K562 (cell line): ENCODE data around the gene PPP2R5A. TPM values are rescaled to one million over a fixed set of nuclear protein-coding genes. Genes with fewer than 3 reads are reported as not detected.

Experiments used
- ATF1 ChIP-seq, 2 experiments: fragments of 450-650 bp in 1 of 2; IDR thresholded peaks; 2 replicates each; pipeline ENCODE4 v1.6.1; 2016; ENCODE audit warnings: missing compliant biosample characterization in 1 of 2, missing genetic modification characterization in 1 of 2
- ELF1 ChIP-seq: fragments of 200-800 bp; sonication (Bioruptor generic); IDR thresholded peaks from 2 replicates; pipeline ENCODE4 v1.6.1; 2016; ENCODE audit warnings: missing genetic modification characterization, missing compliant biosample characterization
- FOXK1 ChIP-seq: sonication (generic); formaldehyde crosslinking; IDR thresholded peaks from 2 replicates; pipeline ENCODE4 v1.8.0; 2022; ENCODE audit warnings: missing genetic modification reagents, mild to moderate bottlenecking, borderline replicate concordance
- GTF2E2 ChIP-seq: fragments of 200-800 bp; sonication (Bioruptor generic); IDR thresholded peaks from 2 replicates; pipeline ENCODE4 v1.6.1; 2016; ENCODE audit warnings: missing genetic modification characterization, missing compliant biosample characterization
- JUN ChIP-seq, 2 experiments: sonication (generic) in 1 of 2; formaldehyde crosslinking in 1 of 2; IDR thresholded peaks; 2 replicates each; pipeline versions ENCODE4 v1.6.1 to v1.8.0; 2012 to 2022; ENCODE audit warnings: borderline replicate concordance in 2 of 2, mild to moderate bottlenecking in 2 of 2, improper control_type of control experiment in 1 of 2, low read depth in 1 of 2, low read length in 1 of 2, missing genetic modification reagents in 1 of 2
- LARP7 ChIP-seq: fragments of 450-650 bp; IDR thresholded peaks from 2 replicates; pipeline ENCODE4 v1.6.1; 2016
- PURB ChIP-seq: sonication (generic); formaldehyde crosslinking; IDR thresholded peaks from 2 replicates; pipeline ENCODE4 v1.9.0; 2021; ENCODE audit warnings: low read depth, mild to moderate bottlenecking, missing genetic modification reagents
- RBBP5 ChIP-seq: fragments of 200-600 bp; sonication (generic); IDR thresholded peaks from 2 replicates; pipeline ENCODE4 v1.6.1; 2012; ENCODE audit warnings: borderline replicate concordance, mild to moderate bottlenecking, low read length, control low read depth, inconsistent platforms; ENCODE audit not compliant: insufficient read depth, poor library complexity, severe bottlenecking
- TEAD1 ChIP-seq, 2 experiments: fragments of 450-650 bp in 1 of 2; sonication (generic) in 1 of 2; formaldehyde crosslinking; IDR thresholded peaks; 2 replicates each; pipeline versions ENCODE4 v1.4.0 to v1.8.0; 2020 to 2022; ENCODE audit warnings: mild to moderate bottlenecking in 2 of 2, missing genetic modification reagents in 1 of 2
- ZBTB17 ChIP-seq: fragments of 450-650 bp; formaldehyde crosslinking; IDR thresholded peaks from 2 replicates; pipeline ENCODE4 v1.4.0; 2020; ENCODE audit warnings: mild to moderate bottlenecking
- ZNF217 ChIP-seq: sonication (generic); formaldehyde crosslinking; IDR thresholded peaks from 2 replicates; pipeline ENCODE4 v1.8.0; 2022; ENCODE audit warnings: mild to moderate bottlenecking, missing genetic modification reagents
- ZNF282 ChIP-seq: sonication (generic); formaldehyde crosslinking; IDR thresholded peaks from 2 replicates; pipeline ENCODE4 v1.8.1; 2023; ENCODE audit warnings: missing genetic modification reagents
- ZNF444 ChIP-seq: fragments of 250-450 bp; sonication (Bioruptor Pico); IDR thresholded peaks from 2 replicates; pipeline ENCODE4 v1.4.0; 2020; ENCODE audit warnings: mild to moderate bottlenecking, moderate library complexity
- ZNF785 ChIP-seq: fragments of 250-450 bp; sonication (Bioruptor Pico); IDR thresholded peaks from 2 replicates; pipeline ENCODE4 v1.4.0; 2020; ENCODE audit warnings: mild to moderate bottlenecking
- polyA plus RNA-seq, 8 experiments: library from polyadenylated mRNA; depleted of rRNA in 4 of 8; stranded (reverse) in 5 of 8; unstranded in 3 of 8; fragments of >200 nt; fragmentation: Nextera tagmentation in 2 of 8; fragmentation: Illumina TruSeq in 1 of 8; extraction: Ambion mirVana in 2 of 8; extraction: Trizol in 1 of 8; gene quantifications; 2 replicates each; pipeline versions ENCODE4 v1.2.1 to v1.2.3, GENCODE V29; 2011 to 2014; ENCODE audit warnings: inconsistent platforms in 1 of 8, missing spikeins in 1 of 8
- total RNA-seq, 7 experiments: library from RNA; depleted of rRNA in 6 of 7; stranded (reverse); fragments of >200 nt in 6 of 7; fragmentation: Illumina TruSeq in 2 of 7; extraction: Trizol in 2 of 7; gene quantifications; 2 replicates each; pipeline versions ENCODE4 v1.2.1 to v1.2.3, GENCODE V29; 2011 to 2021; ENCODE audit warnings: low replicate concordance in 1 of 7
- TF ChIP-seq, protein P1 (sequence below): fragments of 200-800 bp; sonication (Bioruptor generic); IDR thresholded peaks from 2 replicates; pipeline ENCODE4 v1.6.1; 2017; ENCODE audit warnings: missing genetic modification characterization, missing compliant biosample characterization
- TF ChIP-seq, protein P2 (sequence below): sonication (generic); formaldehyde crosslinking; IDR thresholded peaks from 2 replicates; pipeline ENCODE4 v1.8.0; 2022; ENCODE audit warnings: missing genetic modification reagents, mild to moderate bottlenecking, moderate library complexity, borderline replicate concordance
- TF ChIP-seq, protein P3 (sequence below): fragments of 250-450 bp; sonication (Bioruptor Pico); IDR thresholded peaks from 2 replicates; pipeline ENCODE4 v1.4.0; 2020

Gene PPP2R5A
- total and polyA plus RNA-seq, 9 of the 15 experiments (the other 6 are each of a cell fraction or from before 2014, with no cell fraction given): 26.9 to 106 (median 64.3) TPM

- TF ChIP-seq JUN (IDR thresholded peaks at IDR 0.05; ENCODE audit: borderline replicate concordance, low read depth, low read length) (no peak), JUN (CRISPR knock-in tag; IDR thresholded peaks at IDR 0.05; ENCODE audit: borderline replicate concordance) (0 out of 2 replicates have a peak, but pooled peaks have one; percentile 63), ZNF282 (CRISPR knock-in tag) (no peak), ZNF785 (CRISPR knock-in tag) (no peak), GTF2E2 (tag) (no peak), ATF1 (CRISPR knock-in tag; IDR thresholded peaks at IDR 0.05) (peak; percentile 69), ATF1 (tag; IDR thresholded peaks at IDR 0.05) (peak; percentile 99), ZNF444 (CRISPR knock-in tag) (peak; percentile 82), RBBP5 (no peak), FOXK1 (CRISPR knock-in tag) (no peak), TEAD1 (CRISPR knock-in tag; IDR thresholded peaks at IDR 0.05) (peak in 1 of 2 experiments; percentile 21; a peak in 3 of 4 replicates), PURB (no peak), ZNF217 (CRISPR knock-in tag) (no peak), ELF1 (tag) (no peak), ZBTB17 (CRISPR knock-in tag) (peak; percentile 69), LARP7 (no peak)
- TF ChIP-seq, protein P1, sequence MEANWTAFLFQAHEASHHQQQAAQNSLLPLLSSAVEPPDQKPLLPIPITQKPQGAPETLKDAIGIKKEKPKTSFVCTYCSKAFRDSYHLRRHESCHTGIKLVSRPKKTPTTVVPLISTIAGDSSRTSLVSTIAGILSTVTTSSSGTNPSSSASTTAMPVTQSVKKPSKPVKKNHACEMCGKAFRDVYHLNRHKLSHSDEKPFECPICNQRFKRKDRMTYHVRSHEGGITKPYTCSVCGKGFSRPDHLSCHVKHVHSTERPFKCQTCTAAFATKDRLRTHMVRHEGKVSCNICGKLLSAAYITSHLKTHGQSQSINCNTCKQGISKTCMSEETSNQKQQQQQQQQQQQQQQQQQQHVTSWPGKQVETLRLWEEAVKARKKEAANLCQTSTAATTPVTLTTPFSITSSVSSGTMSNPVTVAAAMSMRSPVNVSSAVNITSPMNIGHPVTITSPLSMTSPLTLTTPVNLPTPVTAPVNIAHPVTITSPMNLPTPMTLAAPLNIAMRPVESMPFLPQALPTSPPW (CRISPR knock-in tag): peak; percentile 90
- TF ChIP-seq, protein P2, sequence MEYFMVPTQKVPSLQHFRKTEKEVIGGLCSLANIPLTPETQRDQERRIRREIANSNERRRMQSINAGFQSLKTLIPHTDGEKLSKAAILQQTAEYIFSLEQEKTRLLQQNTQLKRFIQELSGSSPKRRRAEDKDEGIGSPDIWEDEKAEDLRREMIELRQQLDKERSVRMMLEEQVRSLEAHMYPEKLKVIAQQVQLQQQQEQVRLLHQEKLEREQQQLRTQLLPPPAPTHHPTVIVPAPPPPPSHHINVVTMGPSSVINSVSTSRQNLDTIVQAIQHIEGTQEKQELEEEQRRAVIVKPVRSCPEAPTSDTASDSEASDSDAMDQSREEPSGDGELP (CRISPR knock-in tag): peak; percentile 92
- TF ChIP-seq, protein P3, sequence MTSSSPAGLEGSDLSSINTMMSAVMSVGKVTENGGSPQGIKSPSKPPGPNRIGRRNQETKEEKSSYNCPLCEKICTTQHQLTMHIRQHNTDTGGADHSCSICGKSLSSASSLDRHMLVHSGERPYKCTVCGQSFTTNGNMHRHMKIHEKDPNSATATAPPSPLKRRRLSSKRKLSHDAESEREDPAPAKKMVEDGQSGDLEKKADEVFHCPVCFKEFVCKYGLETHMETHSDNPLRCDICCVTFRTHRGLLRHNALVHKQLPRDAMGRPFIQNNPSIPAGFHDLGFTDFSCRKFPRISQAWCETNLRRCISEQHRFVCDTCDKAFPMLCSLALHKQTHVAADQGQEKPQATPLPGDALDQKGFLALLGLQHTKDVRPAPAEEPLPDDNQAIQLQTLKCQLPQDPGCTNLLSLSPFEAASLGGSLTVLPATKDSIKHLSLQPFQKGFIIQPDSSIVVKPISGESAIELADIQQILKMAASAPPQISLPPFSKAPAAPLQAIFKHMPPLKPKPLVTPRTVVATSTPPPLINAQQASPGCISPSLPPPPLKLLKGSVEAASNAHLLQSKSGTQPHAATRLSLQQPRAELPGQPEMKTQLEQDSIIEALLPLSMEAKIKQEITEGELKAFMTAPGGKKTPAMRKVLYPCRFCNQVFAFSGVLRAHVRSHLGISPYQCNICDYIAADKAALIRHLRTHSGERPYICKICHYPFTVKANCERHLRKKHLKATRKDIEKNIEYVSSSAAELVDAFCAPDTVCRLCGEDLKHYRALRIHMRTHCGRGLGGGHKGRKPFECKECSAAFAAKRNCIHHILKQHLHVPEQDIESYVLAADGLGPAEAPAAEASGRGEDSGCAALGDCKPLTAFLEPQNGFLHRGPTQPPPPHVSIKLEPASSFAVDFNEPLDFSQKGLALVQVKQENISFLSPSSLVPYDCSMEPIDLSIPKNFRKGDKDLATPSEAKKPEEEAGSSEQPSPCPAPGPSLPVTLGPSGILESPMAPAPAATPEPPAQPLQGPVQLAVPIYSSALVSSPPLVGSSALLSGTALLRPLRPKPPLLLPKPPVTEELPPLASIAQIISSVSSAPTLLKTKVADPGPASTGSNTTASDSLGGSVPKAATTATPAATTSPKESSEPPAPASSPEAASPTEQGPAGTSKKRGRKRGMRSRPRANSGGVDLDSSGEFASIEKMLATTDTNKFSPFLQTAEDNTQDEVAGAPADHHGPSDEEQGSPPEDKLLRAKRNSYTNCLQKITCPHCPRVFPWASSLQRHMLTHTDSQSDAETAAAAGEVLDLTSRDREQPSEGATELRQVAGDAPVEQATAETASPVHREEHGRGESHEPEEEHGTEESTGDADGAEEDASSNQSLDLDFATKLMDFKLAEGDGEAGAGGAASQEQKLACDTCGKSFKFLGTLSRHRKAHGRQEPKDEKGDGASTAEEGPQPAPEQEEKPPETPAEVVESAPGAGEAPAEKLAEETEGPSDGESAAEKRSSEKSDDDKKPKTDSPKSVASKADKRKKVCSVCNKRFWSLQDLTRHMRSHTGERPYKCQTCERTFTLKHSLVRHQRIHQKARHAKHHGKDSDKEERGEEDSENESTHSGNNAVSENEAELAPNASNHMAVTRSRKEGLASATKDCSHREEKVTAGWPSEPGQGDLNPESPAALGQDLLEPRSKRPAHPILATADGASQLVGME (CRISPR knock-in tag): peak; percentile 83
These were observed at the start of gene PPP2R5A (continued) for GRCh38 chr1:212284744-212285684.
